Measurements from ENCODE around the gene ANGPTL8. TPM values are rescaled to one million over a fixed set of nuclear protein-coding genes. Genes with fewer than 3 reads are reported as not detected.
A peak's percentile ranks its signal among the peaks of the same experiment; 100 is the strongest.

Gene ANGPTL8
- total and polyA plus RNA-seq, 2 of the 13 experiments (the other 11 are each of a cell fraction or from before 2014, with no cell fraction given) = 27.3 to 243 TPM

- TF ChIP-seq ZMYM4 (CRISPR knock-in tag; IDR thresholded peaks at IDR 0.05) = peak; percentile 85
- 0 out of 2 replicates have a peak, but pooled peaks have one; percentile 52 for TF ChIP-seq ZNF740 (CRISPR knock-in tag; IDR thresholded peaks at IDR 0.05)
- peak; percentile 59 for TF ChIP-seq ZNF782 (CRISPR knock-in tag; IDR thresholded peaks at IDR 0.05; ENCODE audit: borderline replicate concordance)
- peak; percentile 74 for TF ChIP-seq ELF1 (CRISPR knock-in tag; IDR thresholded peaks at IDR 0.05)
- TF ChIP-seq JUN (CRISPR knock-in tag; IDR thresholded peaks at IDR 0.05) = peak; percentile 74; the same call in 1 of the 2 replicates
- TF ChIP-seq MLLT10 (CRISPR knock-in tag; IDR thresholded peaks at IDR 0.05) = no peak
- no peak for TF ChIP-seq NFRKB (IDR thresholded peaks at IDR 0.05)
- no peak for TF ChIP-seq MAFK (conservative IDR thresholded peaks at IDR 0.05 in 1 of 2, IDR thresholded peaks at IDR 0.05 in 1 of 2; ENCODE audit: low read length in 2 of 2)
- TF ChIP-seq REXO4 (CRISPR knock-in tag; IDR thresholded peaks at IDR 0.05; ENCODE audit: borderline replicate concordance) = peak; percentile 68; the same call in 1 of the 2 replicates
- TF ChIP-seq HNRNPLL (IDR thresholded peaks at IDR 0.05; ENCODE audit: low read depth, low read length, poor library complexity, severe bottlenecking) = no peak
- no peak for TF ChIP-seq GMEB2 (CRISPR knock-in tag; IDR thresholded peaks at IDR 0.05; ENCODE audit: low read depth)
- TF ChIP-seq ZNF451 (CRISPR knock-in tag; IDR thresholded peaks at IDR 0.05) = peak; percentile 91; the same call in 1 of the 2 replicates
- no peak for TF ChIP-seq TOPORS (CRISPR knock-in tag; IDR thresholded peaks at IDR 0.05)
- TF ChIP-seq ZNF746 (CRISPR knock-in tag; IDR thresholded peaks at IDR 0.05) = peak; percentile 96
- no peak for TF ChIP-seq SIN3B (IDR thresholded peaks at IDR 0.05; ENCODE audit: low read length)
- TF ChIP-seq HMGXB4 (CRISPR knock-in tag; IDR thresholded peaks at IDR 0.05; ENCODE audit: borderline replicate concordance in 1 of 2, low read depth in 1 of 2) = peak; percentile 71 to 77; a peak in 2 of 4 replicates
- TF ChIP-seq STAG1 (CRISPR knock-in tag; IDR thresholded peaks at IDR 0.05) = no peak; the same call in 1 of the 2 replicates
- TF ChIP-seq SRY (CRISPR knock-in tag; IDR thresholded peaks at IDR 0.05) = peak; percentile 89
- TF ChIP-seq NCOA2 (CRISPR knock-in tag; IDR thresholded peaks at IDR 0.05) = peak; percentile 96
- peak; percentile 60; the same call in 1 of the 2 replicates for TF ChIP-seq NFKB2 (CRISPR knock-in tag; IDR thresholded peaks at IDR 0.05; ENCODE audit: borderline replicate concordance)
- no peak; the same call in 1 of the 2 replicates for TF ChIP-seq BATF2 (CRISPR knock-in tag; IDR thresholded peaks at IDR 0.05)
- 0 out of 2 replicates have a peak, but pooled peaks have one; percentile 65 for TF ChIP-seq ZFP90 (CRISPR knock-in tag; IDR thresholded peaks at IDR 0.05; ENCODE audit: borderline replicate concordance)
- TF ChIP-seq ZNF678 (CRISPR knock-in tag; IDR thresholded peaks at IDR 0.05) = no peak
- TF ChIP-seq FOSL1 (CRISPR knock-in tag; IDR thresholded peaks at IDR 0.05; ENCODE audit: borderline replicate concordance) = no peak
- peak; percentile 93; the same call in 1 of the 2 replicates for TF ChIP-seq ZNF772 (CRISPR knock-in tag; IDR thresholded peaks at IDR 0.05)
- TF ChIP-seq PHF5A (CRISPR knock-in tag; IDR thresholded peaks at IDR 0.05; ENCODE audit: low read depth, unreplicated experiment) = peak; percentile 99
- TF ChIP-seq ZNF619 (CRISPR knock-in tag; IDR thresholded peaks at IDR 0.05) = 0 out of 2 replicates have a peak, but pooled peaks have one; percentile 57
- peak; percentile 83 for TF ChIP-seq FOXC1 (CRISPR knock-in tag; IDR thresholded peaks at IDR 0.05; ENCODE audit: borderline replicate concordance)
These were observed at the start of gene ANGPTL8 (continued) for GRCh38 chr19:11239377-11240000.

Data from HepG2 (cell line).